Hematopoietic multipotent progenitor cell treated with erythropoietin and hydrocortisone succinate and interleukin-3 and kit ligand, for 8 days (in vitro differentiated cells): Measurements from ENCODE around the gene PHF12.
"Not testable (repeated sequence)": the region's sequence is repeated elsewhere in the genome, so short reads cannot be mapped to it uniquely, and the experiment has no call there.

Source experiments
- DNase-seq: peaks from one replicate; pipeline ENCODE4 v3.0.0-alpha.2; 2015

PHF12 gene

GRCh38 chr17:28953444-28954118 lies 2.3 kb upstream of the PHF12 start:
- peak; percentile 50 for DNase-seq

- DNase-seq, result peak; percentile 100
Measured at GRCh38 chr17:28951991-28952975, 965 bp upstream of the PHF12 start.

DNA sequence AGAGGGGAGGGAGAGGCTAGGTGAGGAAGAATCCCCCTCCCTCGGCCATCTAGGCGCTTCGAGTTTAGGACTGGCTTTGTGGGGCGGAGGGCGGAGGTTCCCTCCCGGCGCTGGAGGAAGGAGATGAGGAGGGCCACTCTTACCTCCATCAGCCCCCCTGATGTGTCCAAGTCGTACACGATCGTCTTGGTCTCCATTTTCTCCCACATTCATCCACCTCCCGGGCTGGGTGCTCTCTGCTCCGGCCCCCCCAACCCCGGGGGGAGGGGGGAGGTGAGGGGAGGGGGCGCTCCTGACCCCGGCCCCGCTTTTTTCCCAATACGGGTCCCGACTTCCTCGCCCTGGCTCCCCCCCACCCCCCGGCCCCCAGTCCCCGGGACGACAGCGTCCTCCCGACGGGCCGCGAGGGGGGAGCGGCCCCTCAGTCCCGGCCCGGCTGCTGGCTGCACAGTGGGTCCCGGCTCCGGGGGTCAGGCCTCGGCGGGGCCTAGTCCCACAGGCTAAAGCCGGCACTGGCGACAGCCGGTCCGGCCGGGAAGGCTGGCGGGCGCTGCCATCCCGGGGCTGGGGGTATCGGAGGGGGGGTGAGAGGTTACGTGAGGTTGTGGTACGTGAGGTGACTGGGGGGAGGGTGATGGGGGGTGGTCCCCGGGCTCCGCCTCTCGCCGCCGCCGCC lies 428 bp downstream of the PHF12 start:
- no peak for DNase-seq

DNA sequence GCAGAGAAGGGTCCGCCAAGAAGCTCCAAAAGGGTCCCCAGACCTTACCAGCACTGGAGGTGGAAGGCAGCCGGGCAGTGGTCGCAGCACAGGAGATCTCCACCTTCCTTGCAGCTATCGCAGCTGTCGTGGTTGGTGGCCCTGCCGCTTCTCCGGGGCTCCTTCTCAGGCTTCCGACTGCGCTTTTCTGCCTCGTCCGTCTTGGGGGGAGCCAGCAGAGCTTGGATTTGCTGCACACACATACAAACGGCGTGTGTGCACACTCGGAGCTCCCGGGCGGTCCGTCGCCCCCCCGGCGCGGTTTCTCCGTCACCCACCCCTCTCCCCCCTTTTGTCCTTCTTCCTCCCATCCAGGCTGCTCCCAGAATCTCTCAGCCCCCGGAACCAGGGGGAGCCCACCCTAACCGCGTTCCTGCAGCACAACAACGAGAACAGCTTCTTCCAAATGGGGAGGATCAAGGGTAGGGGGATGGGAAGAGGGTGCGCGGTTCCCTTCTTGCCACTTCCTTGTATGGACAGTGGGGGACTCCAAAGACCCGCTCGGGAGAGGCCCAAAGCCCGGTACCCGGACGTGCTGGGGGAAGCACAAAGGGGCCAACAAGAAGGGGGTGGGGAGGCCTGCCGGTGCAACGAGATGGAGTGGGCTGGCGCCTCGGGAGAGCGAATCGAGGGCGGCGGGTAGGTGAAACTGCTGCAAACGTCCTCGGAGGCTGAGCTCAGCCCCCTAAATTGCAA lies 1.1 kb downstream of the PHF12 start:
- peak; percentile 52 for DNase-seq

GRCh38 chr17:28949185-28950016 lies 1.9 kb downstream of the PHF12 start:
- DNase-seq, result peak; percentile 45

- DNase-seq, result no peak
Measured at GRCh38 chr17:28948873-28949184, 2.5 kb downstream of the PHF12 start.

DNA sequence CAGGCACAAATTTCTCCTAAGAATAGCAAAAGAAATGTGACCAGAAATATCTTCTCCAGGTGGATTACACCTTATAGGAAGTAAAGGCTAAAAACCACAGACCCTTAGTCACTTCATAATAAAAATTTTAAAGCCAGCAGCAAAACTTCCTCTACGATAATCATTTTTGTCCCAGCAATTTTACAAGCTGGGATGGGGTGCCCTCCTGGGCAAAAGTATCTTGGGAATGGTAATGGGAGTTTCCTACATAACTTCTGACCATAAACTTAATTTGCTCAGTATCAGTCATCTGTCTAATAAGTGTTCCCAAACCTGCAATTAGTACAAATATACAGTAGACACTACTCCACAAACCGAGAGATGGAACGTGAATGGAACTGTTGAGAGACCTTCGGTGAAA lies 3.0 kb downstream of the PHF12 start:
- DNase-seq, result no peak

- no peak for DNase-seq
Measured at GRCh38 chr17:28947639-28948038, 3.7 kb downstream of the PHF12 start.

GRCh38 chr17:28946239-28946638 lies 5.1 kb downstream of the PHF12 start:
- DNase-seq, result peak; percentile 30

DNA sequence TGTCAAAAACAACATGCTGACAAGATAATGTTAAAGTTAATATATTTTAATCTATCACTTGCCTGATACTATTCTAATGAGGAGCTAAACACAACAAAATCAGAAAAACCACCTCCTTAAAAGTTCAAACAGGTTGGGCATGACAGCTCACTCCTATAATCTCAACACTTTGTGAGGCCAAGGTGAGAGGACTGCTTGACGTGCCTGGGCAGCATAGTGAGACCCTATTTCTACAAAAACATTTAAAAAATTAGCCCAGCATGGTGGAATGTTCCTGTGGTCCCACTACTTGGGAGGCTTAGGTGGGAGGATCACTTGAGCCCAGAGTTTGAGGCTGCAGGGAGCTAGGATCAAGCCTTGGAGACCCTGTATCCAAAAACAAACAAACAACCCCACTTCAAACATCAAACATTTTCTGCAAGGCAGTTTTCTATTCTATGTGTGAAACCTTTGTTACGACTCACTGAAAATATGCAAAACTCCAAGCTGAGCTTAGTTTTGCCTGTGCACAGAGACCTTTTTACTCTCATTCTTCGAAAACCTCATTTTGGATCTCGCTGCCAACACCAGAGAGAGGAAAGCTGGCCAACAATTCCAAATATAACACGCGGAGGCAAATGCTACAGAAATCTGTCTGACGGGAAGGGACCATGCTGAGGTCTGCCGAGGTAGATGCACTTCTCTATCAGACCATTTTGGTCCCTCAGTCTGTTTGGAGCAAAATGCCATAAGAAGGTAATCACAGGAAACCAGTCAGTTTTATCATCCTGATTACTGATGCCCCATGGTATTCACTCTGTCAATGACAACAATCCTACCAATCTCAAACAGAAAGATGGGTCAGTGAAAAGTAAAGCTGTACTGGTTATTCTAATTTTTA lies 6.2 kb downstream of the PHF12 start:
- DNase-seq, result no peak

GRCh38 chr17:28944343-28944742 lies 7.0 kb downstream of the PHF12 start:
- no peak for DNase-seq

- DNase-seq, result no peak
Measured at GRCh38 chr17:28942925-28943324, 8.4 kb downstream of the PHF12 start.

- no peak for DNase-seq
Measured at GRCh38 chr17:28941251-28941650, 10.1 kb downstream of the PHF12 start.

GRCh38 chr17:28940675-28941074 lies 10.6 kb downstream of the PHF12 start:
- DNase-seq, result no peak

- no peak for DNase-seq
Measured at GRCh38 chr17:28940142-28940541, 11.2 kb downstream of the PHF12 start.

DNA sequence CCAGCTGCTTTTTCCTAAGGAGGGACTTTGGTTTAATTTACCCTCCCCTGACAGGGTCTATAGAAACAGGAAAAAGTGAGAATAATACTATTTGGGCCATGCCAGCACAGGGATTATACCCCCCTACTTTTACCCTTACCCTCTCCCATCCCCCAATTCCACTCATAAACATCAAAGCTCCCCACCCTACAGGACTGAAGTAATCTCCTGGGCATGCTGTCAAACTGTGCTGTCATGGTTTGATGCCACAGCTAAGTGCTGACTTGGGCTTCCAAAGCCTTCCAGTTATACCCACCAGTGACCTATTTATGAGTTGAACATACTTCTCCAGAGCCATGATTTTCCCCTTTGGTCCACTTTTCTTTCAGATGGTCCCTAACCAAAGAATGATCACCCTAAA lies 12.8 kb downstream of the PHF12 start:
- no peak for DNase-seq

DNA sequence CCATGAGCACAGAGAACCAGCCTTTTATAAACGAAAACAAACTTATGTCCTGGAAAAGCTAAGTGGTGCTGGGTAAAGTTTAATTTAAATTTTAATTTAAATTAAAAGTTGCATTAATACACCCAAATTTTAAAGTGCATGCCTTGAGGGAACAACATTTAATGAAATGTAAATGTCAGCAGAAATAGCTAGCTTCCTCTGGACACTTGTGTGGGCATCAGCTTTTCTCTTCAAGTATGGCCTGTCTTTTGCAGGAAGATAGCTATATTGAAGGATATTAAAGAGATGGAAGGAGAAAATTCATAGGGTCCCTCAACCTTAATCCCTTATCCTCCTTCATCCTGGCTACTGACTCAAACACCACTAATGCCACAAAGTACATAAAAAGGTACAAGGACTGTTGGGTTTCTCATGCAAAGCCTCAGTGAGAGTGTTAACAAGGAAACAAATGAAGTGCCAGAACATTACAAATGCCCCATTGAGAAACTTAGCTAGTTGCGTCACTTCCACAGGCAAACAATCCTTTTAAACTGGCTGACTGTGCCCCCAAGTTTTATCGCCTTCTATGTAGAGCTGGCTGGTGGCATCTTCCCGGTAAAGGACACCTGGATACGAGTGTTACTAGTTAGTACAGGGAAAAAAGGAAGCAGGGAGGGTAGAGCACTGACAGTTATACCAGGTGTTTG lies 14.1 kb downstream of the PHF12 start:
- DNase-seq, result no peak

GRCh38 chr17:28935744-28936460 lies 15.4 kb downstream of the PHF12 start:
- no peak for DNase-seq

DNA sequence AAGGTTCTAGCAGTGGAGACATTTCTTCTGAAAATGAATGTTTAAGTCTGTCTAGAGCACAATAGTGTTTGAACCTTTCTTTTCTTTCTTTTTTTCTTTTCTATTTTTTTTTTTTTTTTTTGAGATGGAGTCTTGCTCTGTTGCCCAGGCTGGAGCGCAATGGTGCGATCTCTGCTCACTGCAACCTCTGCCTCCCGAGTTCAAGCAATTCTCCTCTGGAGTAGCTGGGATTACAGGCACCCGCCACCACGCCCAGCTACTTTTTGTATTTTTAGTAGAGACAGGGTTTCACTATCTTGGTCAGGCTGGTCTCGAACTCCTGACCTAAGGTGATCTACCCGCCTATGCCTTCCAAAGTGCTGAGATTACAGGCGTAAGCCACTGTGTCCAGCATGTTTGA lies 16.8 kb downstream of the PHF12 start:
- not testable (repeated sequence) for DNase-seq

- DNase-seq, result peak; percentile 57
Measured at GRCh38 chr17:28929787-28930186, 21.5 kb downstream of the PHF12 start.
